Adrenal gland (tissue), 5 donors: ENCODE measurements around the gene ZBTB2.

Experiments
- POLR2A ChIP-seq, 2 donors: fragments of 450-650 bp; IDR thresholded peaks; one replicate each; pipeline ENCODE4 v1.6.1; 2017; ENCODE audit warnings: antibody characterized with exemption in 2 of 2, mild to moderate bottlenecking in 2 of 2, moderate library complexity in 1 of 2
- TF ChIP-seq, protein P1 (sequence below), 6 experiments: fragments of 450-650 bp in 4 of 6; fragments of 200-600 bp in 2 of 6; sonication (generic) in 1 of 6; IDR thresholded peaks; 1 replicate in 5 of 6; 2 replicates in 1 of 6; pipeline versions ENCODE4 v1.5.1 to v1.8.0; 2016 to 2021; ENCODE audit warnings: antibody characterized with exemption in 6 of 6, mild to moderate bottlenecking in 2 of 6, moderate library complexity in 1 of 6
- donor health status: DM: no; HTN: no; CAD: no.

DNA sequence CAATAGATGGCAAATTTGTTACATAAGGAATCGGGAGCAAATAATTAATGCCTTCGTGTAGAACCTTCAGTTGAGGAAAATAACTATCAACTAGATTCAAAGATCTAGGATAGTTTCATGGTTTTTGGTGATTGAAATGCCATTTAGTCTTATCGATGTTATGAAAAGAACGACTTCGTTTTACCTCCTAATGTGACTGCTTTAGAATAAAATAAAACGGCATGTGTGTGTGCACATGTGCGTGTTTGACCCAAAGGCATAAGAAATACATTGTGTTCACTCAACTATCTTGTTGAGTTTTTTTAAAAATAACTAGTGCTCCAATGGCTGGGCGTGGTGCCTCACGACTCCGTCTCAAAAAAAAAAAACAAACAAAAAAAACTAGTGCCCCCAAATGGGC is 37.6 kb downstream of the ZBTB2 start:
- TF ChIP-seq, protein P1, sequence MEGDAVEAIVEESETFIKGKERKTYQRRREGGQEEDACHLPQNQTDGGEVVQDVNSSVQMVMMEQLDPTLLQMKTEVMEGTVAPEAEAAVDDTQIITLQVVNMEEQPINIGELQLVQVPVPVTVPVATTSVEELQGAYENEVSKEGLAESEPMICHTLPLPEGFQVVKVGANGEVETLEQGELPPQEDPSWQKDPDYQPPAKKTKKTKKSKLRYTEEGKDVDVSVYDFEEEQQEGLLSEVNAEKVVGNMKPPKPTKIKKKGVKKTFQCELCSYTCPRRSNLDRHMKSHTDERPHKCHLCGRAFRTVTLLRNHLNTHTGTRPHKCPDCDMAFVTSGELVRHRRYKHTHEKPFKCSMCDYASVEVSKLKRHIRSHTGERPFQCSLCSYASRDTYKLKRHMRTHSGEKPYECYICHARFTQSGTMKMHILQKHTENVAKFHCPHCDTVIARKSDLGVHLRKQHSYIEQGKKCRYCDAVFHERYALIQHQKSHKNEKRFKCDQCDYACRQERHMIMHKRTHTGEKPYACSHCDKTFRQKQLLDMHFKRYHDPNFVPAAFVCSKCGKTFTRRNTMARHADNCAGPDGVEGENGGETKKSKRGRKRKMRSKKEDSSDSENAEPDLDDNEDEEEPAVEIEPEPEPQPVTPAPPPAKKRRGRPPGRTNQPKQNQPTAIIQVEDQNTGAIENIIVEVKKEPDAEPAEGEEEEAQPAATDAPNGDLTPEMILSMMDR (IDR thresholded peaks at IDR 0.05), result no peak
- TF ChIP-seq POLR2A (IDR thresholded peaks at IDR 0.05), result no peak
